Measurements from ENCODE around the gene CCL20.

Gene CCL20

DNA sequence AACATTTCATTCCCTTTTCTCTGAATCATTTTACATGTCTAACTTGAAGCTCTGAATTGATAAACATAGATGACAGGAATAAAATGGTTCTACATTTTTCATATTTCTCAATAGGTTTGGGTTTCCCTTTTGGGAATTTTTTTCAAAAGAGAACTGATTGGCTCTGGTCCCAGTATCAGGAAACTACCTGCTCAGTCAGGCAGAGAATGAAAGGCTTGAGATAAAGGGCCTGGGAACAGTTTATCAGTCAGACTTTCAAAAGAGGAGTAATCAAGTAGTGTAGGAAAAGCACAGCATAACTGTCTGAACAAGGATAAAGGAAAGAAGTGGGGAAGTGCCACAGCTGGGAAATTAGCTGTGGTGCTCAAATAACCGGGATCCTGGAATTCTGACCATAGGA is 28.3 kb upstream of the CCL20 start:
- no peak for TF ChIP-seq EZH2phosphoT487 (IDR thresholded peaks at IDR 0.05; ENCODE audit: borderline replicate concordance, low read length)
- no peak for TF ChIP-seq CTCF (IDR thresholded peaks at IDR 0.05; ENCODE audit: low read depth, low read length, poor library complexity, severe bottlenecking)
- H3K36me3 ChIP-seq (ENCODE audit: control insufficient read depth, low read length), result no peaks in the 10 kb centered on the region

GRCh38 chr2:227788561-227789018 is 25.1 kb upstream of the CCL20 start:
- Histone ChIP-seq H3K4me1 (ENCODE audit: control insufficient read depth, low read length) (no peaks in the 10 kb centered on the region), H3K27me3 (ENCODE audit: control insufficient read depth, low read length) (peaks cover 4% of the 10 kb centered on the region), H3K9me3 (ENCODE audit: control insufficient read depth, insufficient read depth, low read length) (no peaks in the 10 kb centered on the region), H3K9me2 (replicated peaks; ENCODE audit: control insufficient read depth, low read length) (no peaks in the 10 kb centered on the region), H3K4me2 (ENCODE audit: low read length) (no peak overlapping the region), H3K4me3 (ENCODE audit: low read length) (no peak overlapping the region), H4K20me1 (ENCODE audit: control insufficient read depth, insufficient read depth, low read depth, low read length) (no peaks in the 10 kb centered on the region), H3K79me2 (ENCODE audit: control insufficient read depth, low read length) (no peaks in the 10 kb centered on the region), H3K36me3 (ENCODE audit: control insufficient read depth, low read length) (no peaks in the 10 kb centered on the region), H3F3A (ENCODE audit: control insufficient read depth, insufficient read depth) (no peaks in the 10 kb centered on the region), H3K27ac (ENCODE audit: low read depth, low read length) (no peak overlapping the region)
- no peak for TF ChIP-seq EZH2phosphoT487 (IDR thresholded peaks at IDR 0.05; ENCODE audit: borderline replicate concordance, low read length)
- TF ChIP-seq CTCF (IDR thresholded peaks at IDR 0.05; ENCODE audit: low read depth, low read length, poor library complexity, severe bottlenecking), result no peak

More for the DNA sequence above, 28.3 kb upstream of the CCL20 start:
- H3K79me2 ChIP-seq (ENCODE audit: control insufficient read depth, low read length), result no peaks in the 10 kb centered on the region
- H3K9me2 ChIP-seq (replicated peaks; ENCODE audit: control insufficient read depth, low read length), result no peaks in the 10 kb centered on the region
- H3K9me3 ChIP-seq (ENCODE audit: control insufficient read depth, insufficient read depth, low read length), result no peaks in the 10 kb centered on the region
- no peak overlapping the region for H3K4me3 ChIP-seq (ENCODE audit: low read length)
- H3F3A ChIP-seq (ENCODE audit: control insufficient read depth, insufficient read depth), result no peaks in the 10 kb centered on the region
- H3K4me1 ChIP-seq (ENCODE audit: control insufficient read depth, low read length), result peaks cover 3% of the 10 kb centered on the region; the same call in 1 of the 2 replicates
- H3K27ac ChIP-seq (ENCODE audit: low read depth, low read length), result no peak overlapping the region
- H3K27me3 ChIP-seq (ENCODE audit: control insufficient read depth, low read length), result peaks cover 4% of the 10 kb centered on the region
- no peak overlapping the region for H3K4me2 ChIP-seq (ENCODE audit: low read length)
- H4K20me1 ChIP-seq (ENCODE audit: control insufficient read depth, insufficient read depth, low read depth, low read length), result no peaks in the 10 kb centered on the region

GRCh38 chr2:227789803-227790202 is 23.8 kb upstream of the CCL20 start:
- Histone ChIP-seq H3K4me1 (ENCODE audit: control insufficient read depth, low read length) (no peaks in the 10 kb centered on the region), H3K9me3 (ENCODE audit: control insufficient read depth, insufficient read depth, low read length) (no peaks in the 10 kb centered on the region), H3K4me2 (ENCODE audit: low read length) (no peak overlapping the region), H3F3A (ENCODE audit: control insufficient read depth, insufficient read depth) (no peaks in the 10 kb centered on the region), H4K20me1 (ENCODE audit: control insufficient read depth, insufficient read depth, low read depth, low read length) (no peaks in the 10 kb centered on the region), H3K27ac (ENCODE audit: low read depth, low read length) (no peak overlapping the region), H3K36me3 (ENCODE audit: control insufficient read depth, low read length) (no peaks in the 10 kb centered on the region), H3K79me2 (ENCODE audit: control insufficient read depth, low read length) (no peaks in the 10 kb centered on the region), H3K27me3 (ENCODE audit: control insufficient read depth, low read length) (peaks cover 4% of the 10 kb centered on the region), H3K9me2 (replicated peaks; ENCODE audit: control insufficient read depth, low read length) (no peaks in the 10 kb centered on the region), H3K4me3 (ENCODE audit: low read length) (no peak overlapping the region)
- TF ChIP-seq CTCF (IDR thresholded peaks at IDR 0.05; ENCODE audit: low read depth, low read length, poor library complexity, severe bottlenecking) (no peak), EZH2phosphoT487 (IDR thresholded peaks at IDR 0.05; ENCODE audit: borderline replicate concordance, low read length) (no peak)

Data from DOHH2 (cell line).